HG03575 (cell line): ENCODE measurements around the gene CTPS1.

ENCODE experiments used
- ATAC-seq: cut with Tn5 transposase; IDR thresholded peaks from one replicate; pipeline ENCODE4 v1.9.1; 2021; ENCODE audit not compliant: unreplicated experiment, insufficient number of reproducible peaks, low FRiP score; ENCODE audit errors: extremely low read depth

The CTPS1 gene

DNA sequence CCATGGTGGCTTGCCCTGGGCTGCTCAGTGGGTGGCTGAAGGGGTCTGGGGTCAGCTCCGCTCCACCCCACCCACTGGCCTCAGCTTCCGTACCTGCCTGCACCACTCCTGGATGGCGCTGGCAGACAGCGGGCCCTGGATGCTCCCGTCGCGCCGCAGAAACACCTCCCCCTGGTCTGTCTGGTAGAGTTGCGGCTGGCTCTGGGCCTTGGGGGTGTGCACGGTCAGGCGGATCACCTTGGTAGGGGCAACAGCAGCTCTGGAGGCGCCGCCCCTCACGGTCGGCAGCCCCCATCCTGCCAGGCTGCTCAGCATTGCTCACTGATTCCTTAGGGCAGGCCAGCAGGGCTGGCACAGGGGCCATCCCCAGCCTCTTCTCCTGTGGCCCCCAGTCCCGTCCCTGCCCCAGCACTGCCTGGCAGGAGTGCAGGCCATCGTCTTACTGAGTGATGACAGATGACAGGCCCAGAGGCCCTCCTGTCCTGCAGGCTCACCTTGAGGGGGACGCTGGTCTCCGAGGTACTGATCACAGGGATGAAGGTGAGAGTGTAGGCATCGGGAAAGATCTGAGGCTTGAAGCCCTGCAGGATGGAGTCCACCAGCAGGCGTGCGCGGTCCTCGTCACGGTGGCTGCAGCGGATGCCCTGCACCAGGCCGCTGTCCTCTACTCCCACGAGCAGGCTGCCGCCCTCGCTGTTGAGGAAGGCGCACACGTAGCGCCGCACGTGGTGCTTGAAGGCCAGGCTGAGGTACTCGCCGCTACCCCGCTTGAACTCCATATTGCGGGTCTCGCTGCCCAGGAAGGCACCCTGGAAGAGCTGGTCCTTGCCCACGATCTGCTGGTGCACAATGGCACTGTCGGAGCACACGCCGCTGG is 37.9 kb downstream of the CTPS1 start:
- ATAC-seq, result no peak

DNA sequence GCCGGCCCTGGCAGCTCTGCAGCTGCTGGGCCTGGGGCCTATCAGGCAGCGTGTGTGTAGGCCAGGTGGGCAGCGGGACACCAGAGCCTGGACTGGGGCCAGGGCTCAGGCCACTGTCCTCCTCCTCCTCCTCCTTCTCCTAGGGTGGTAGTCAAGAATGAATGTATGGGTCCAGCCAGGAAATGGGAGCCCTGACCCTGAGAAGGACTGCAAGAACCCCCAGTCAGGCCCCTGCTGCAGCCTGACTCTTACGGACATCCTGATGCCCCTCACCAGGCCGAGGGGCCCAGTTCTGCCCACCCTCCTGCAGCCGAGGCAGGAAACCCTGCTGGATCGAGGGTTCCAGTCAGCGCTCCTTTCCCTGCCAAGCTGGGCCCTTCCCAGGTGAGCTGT is 38.5 kb downstream of the CTPS1 start:
- ATAC-seq, result no peak

DNA sequence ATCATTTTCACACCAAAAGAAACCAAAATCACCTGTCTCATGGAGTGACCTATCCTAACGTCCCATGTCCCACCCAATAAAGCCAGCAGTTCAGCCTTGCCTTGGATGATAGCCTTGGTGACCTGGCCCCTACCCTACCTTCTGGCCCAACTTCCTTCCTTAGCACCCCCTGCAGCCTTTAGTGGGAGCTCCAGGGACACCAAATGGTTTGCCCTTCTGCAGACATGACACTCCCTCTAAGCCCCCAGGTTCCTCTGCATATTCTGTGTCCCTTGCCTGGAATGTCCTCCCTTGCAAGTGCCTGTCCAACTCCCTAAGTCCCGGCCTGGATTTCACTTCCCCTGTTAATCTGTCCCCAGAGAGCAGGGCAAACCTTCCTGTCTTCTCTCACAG is 39.9 kb downstream of the CTPS1 start:
- ATAC-seq, result no peak

GRCh38 chr1:41020109-41020576 is 40.6 kb downstream of the CTPS1 start:
- no peak for ATAC-seq

- no peak for ATAC-seq
Observed at GRCh38 chr1:41020654-41021053, 41.2 kb downstream of the CTPS1 start.

GRCh38 chr1:41021526-41022308 is 42.2 kb downstream of the CTPS1 start, which contains the start of gene SLFNL1:
SLFNL1 (minus strand) TSS chr1:41021725; CDS start chr1:41020660, 1,065 bp downstream.
- ATAC-seq, result no peak

GRCh38 chr1:41022424-41022823 is 42.9 kb downstream of the CTPS1 start:
- ATAC-seq, result no peak

DNA sequence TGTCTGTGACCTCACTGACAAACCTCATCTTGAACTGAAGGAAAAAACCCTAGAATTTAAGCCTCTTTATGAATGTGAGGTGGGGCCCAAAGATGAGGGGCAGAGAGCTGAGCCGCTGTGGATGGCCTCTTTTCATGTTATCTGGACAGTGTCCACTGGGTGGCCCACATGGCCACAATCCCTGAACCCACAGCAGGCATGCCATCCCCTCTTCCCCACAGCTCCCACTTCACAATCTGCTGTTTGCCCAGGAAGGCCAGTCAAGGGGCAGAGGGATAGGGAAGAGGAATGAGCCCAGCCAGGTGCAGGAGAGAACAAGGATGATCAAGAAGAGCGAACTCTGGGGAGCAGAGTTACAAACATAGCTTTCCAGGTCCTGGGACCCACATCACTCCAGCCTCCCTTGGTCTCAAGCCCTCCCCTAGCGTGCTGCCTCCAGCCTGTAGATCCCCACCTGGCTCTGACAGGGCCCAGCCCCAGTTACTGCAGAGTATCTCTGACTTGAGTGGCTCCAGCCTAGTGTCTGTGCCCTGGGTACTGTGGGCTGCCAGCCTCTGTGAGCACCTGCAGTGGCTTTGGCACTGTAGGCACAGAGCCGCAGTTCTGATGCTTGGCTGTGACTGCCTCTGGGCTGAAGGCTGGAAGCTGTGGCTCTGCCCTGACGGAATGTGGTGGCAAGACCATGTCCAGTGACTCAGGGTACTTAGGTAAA is 43.9 kb downstream of the CTPS1 start:
- no peak for ATAC-seq

DNA sequence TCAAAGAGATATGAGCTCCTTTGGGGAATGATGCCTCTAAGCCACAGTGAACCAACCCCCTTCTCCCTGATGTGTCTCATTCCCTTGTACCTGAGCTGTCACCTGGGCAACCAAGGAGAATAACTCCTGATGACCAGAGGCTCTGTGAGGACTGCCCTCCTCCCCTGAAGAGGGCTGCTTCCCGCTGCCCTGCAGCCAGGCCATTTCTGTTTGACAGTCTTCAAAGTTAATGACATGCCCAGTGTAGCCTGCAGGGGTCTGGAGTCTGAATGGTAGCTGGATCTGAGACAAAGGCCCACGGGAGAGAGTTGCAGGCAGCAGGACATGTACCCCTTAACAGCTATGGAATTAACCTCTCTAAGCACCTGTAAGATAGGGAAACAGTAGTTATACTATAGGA is 45.5 kb downstream of the CTPS1 start:
- ATAC-seq, result no peak

DNA sequence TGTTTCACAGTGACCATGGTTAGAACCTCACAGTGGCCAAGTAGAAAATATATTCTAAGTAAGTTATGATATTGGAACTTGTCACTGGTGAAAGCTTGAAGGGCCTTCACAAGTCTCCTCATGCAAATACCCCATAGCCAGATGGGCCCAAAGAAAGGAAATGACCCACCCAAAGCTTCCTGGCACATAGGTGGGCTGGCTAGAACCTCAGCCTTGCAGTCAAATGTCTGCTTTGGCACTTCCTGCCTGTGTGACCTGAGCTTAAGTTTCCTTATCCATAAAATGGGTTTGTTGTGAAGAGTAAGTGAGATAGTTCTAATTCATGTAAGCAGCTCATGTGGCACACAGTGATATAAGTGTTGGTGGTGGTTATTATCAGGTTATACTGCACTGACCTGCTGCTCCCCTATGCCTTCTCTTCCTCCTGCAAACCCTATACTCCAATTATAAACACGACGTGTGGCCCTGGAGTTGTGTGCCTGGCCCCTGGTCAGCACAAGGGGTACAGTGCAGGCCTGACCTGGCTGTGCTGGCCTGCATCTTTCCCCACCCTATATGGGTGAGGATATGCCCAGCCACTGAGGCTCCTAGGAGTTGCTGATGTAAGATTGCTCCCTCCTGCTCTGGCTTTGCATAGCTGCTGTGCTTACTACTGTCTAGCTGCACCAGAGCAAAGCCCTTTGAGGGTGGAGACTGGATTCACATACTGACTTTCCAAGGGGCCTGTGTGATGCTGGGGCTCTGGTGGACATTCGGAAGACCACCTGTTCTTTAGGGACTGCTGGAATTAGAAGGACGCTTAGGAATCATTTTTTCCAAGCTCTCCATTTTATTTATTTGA is 46.7 kb downstream of the CTPS1 start:
- no peak for ATAC-seq

DNA sequence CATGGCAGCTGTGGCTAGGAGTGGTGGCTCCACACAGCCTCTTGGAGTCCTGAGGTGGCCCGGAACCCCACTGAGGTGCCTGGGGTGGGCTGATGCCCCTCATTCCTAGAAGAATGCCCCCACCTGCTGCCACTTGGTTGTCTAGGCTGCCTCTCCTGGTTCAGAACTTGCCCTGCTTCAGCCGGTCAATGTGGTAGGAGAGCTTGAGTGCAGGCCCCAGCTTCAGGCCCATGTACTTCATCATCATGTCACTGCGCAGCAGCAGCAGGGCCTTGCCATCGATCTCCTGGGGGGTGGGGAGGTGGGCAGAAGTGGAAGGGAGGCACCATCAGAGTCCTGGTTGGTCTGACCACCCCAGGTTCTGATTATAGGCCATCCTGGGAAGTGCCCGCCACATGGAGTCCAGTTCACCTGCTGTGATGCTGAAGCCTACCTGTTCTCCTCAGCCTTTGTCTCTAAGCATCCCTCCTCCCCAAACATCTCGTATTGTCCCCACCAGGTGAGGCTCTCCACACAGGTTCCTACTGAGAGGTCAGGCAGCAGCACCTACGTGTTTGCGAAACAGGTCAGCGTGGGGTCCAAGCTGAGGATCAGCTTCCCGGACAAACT is 48.6 kb downstream of the CTPS1 start:
- no peak for ATAC-seq

DNA sequence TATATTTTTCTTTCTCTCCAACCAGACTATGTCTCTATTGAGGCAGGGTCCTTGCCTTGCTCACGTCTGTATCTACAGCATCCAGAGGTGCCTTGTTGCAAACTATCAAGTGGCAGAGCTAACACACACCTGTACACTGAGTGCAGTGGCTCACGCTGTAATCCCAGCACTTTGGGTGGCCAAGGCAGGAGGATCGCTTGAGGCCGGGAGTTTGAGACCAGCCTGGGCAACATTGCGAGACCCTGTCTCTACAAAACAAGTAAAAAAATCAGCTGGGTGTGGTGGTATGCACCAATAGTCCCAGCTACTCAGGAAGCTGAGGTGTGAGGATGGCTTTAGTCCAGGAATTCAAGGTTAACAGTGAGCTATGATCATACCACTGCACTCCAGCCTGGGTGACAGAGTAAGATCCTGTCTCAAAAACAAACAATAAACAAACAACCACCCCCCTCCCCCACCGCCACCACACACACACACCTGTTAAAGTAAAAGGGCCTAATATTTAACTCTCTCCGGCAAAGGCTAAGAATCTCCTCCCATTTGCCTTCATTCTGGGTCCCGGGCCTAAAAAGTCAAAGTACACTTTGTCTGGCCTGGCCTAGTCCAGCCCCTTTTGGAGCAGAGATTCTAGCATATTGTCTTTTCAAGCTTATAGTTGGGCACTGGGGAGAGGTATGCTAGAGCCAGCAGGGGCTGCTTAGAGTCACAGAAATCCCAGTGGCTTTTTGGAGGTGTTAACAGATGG is 51.5 kb downstream of the CTPS1 start:
- ATAC-seq, result no peak

DNA sequence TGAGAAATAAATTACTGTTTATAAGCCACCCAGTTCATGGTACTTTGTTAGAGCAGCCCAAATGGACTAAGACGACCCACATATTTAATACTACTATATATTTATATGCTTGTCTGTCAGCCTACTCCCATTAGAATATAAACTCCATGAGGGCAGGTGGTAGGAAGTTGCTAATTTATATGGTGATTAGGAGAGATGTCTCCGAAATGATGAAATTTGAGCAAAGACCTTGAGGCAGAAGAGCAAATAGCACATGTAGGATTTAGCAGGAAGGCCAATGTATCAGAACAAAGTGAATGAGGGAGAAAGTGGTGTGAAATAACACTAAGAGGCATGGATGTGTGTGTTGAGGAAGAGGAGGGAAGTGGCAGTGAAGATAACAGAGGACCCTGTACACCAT is 52.7 kb downstream of the CTPS1 start:
- no peak for ATAC-seq

DNA sequence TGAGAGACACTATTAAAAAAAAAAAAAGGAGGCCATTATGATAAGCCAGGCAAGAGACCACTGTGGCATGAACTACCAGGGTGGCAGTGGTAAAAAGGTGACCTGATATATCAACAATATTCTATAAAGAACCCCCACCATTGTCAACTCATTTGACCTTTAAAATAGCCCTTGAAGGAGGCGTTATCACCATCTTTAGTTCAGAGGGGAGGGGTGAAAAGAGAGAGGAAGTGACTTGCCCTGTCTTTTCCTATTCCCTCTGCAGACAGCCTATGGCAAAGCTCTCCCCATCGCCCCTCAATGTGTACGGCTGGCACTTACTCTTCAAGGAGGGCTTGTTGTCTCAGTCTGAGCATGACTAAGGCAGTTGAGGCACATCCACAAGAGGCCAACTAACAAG is 53.8 kb downstream of the CTPS1 start:
- no peak for ATAC-seq

GRCh38 chr1:41037116-41037903 is 57.8 kb downstream of the CTPS1 start:
- ATAC-seq, result no peak

DNA sequence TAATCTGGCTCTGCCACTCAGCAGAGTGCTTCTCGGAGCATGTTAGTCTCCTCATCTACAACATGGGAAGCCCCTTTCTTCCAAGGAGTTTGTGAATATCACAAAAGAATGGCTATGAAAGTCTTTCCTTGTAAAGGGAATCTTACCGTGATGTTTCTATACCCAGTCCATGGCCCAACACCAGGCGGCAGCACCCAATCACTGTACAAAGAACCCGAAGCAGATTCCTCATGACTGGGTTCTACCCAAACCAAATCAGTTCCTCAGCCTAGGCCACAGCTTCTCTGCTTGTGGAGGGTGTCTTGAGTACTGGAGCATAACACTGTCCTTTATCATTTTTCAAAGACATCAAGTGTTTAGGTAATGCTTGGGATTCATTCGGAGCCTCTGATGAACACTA is 58.6 kb downstream of the CTPS1 start:
- no peak for ATAC-seq
